GM18517 (cell line): ENCODE data around the gene RASGRF2.
"Not testable (repeated sequence)": the region's sequence is repeated elsewhere in the genome, so short reads cannot be mapped to it uniquely, and the experiment has no call there.

ENCODE experiments used
- ATAC-seq: cut with Tn5 transposase; IDR thresholded peaks from one replicate; pipeline ENCODE4 v1.9.1; 2021; ENCODE audit warnings: mild to moderate bottlenecking, moderate library complexity; ENCODE audit not compliant: unreplicated experiment

The RASGRF2 gene

GRCh38 chr5:81234299-81234698, 274.1 kb downstream of the RASGRF2 start:
- no peak for ATAC-seq

GRCh38 chr5:81234801-81235200, 274.6 kb downstream of the RASGRF2 start:
- ATAC-seq = no peak

GRCh38 chr5:81235287-81236072, 275.3 kb downstream of the RASGRF2 start:
- no peak for ATAC-seq

GRCh38 chr5:81238460-81238859, 278.3 kb downstream of the RASGRF2 start:
- ATAC-seq = no peak

GRCh38 chr5:81239613-81240012, 279.4 kb downstream of the RASGRF2 start:
- ATAC-seq = no peak

- no peak for ATAC-seq
Observed at GRCh38 chr5:81241001-81241400, 280.8 kb downstream of the RASGRF2 start.

- no peak for ATAC-seq
Observed at GRCh38 chr5:81241961-81242648, 281.9 kb downstream of the RASGRF2 start.

GRCh38 chr5:81242906-81243436, 282.8 kb downstream of the RASGRF2 start:
- ATAC-seq = no peak

- ATAC-seq = no peak
Observed at GRCh38 chr5:81244451-81244850, 284.3 kb downstream of the RASGRF2 start.

GRCh38 chr5:81245871-81246235, 285.7 kb downstream of the RASGRF2 start:
- ATAC-seq = no peak

- ATAC-seq = no peak
Observed at GRCh38 chr5:81246697-81247096, 286.5 kb downstream of the RASGRF2 start.

GRCh38 chr5:81247441-81247972, 287.3 kb downstream of the RASGRF2 start:
- no peak for ATAC-seq

GRCh38 chr5:81249240-81249639, 289.1 kb downstream of the RASGRF2 start:
- ATAC-seq = no peak

GRCh38 chr5:81250004-81250403, 289.8 kb downstream of the RASGRF2 start:
- ATAC-seq = no peak

- ATAC-seq = no peak
Observed at GRCh38 chr5:81251922-81252321, 291.8 kb downstream of the RASGRF2 start.

GRCh38 chr5:81252904-81253303, 292.7 kb downstream of the RASGRF2 start:
- no peak for ATAC-seq

GRCh38 chr5:81253875-81254274, 293.7 kb downstream of the RASGRF2 start:
- ATAC-seq = no peak

- ATAC-seq = no peak
Observed at GRCh38 chr5:81254886-81255559, 294.9 kb downstream of the RASGRF2 start.

- no peak for ATAC-seq
Observed at GRCh38 chr5:81256766-81257165, 296.6 kb downstream of the RASGRF2 start.

GRCh38 chr5:81262796-81263195, 302.6 kb downstream of the RASGRF2 start:
- ATAC-seq = not testable (repeated sequence)

GRCh38 chr5:81265101-81265500, 304.9 kb downstream of the RASGRF2 start:
- no peak for ATAC-seq
